HEK293T (cell line): Measurements from ENCODE around the gene TTC39B.

ENCODE experiments used
- ARNT ChIP-seq: fragments of 450-650 bp; IDR thresholded peaks from 2 replicates; pipeline ENCODE4 v1.6.1; 2017; ENCODE audit warnings: mild to moderate bottlenecking
- LEF1 ChIP-seq: fragments of 450-650 bp; IDR thresholded peaks from 2 replicates; pipeline ENCODE4 v1.6.1; 2017; ENCODE audit warnings: mild to moderate bottlenecking, borderline replicate concordance
- SUZ12 ChIP-seq: fragments of 450-650 bp; IDR thresholded peaks from 2 replicates; pipeline ENCODE4 v1.6.1; 2016; ENCODE audit warnings: mild to moderate bottlenecking

- TF ChIP-seq SUZ12 (no peak), ARNT (no peak), LEF1 (no peak)
Measured at GRCh38 chr9:15155323-15155722, 151.7 kb downstream of the TTC39B start.
